HG03097 (cell line): ENCODE measurements around the gene SLC22A23.

Source experiments
- ATAC-seq: cut with Tn5 transposase; IDR thresholded peaks from one replicate; pipeline ENCODE4 v1.9.1; 2021; ENCODE audit not compliant: unreplicated experiment, low FRiP score

SLC22A23 gene

GRCh38 chr6:3480009-3480408 is 23.2 kb upstream of the SLC22A23 start:
- no peak for ATAC-seq

DNA sequence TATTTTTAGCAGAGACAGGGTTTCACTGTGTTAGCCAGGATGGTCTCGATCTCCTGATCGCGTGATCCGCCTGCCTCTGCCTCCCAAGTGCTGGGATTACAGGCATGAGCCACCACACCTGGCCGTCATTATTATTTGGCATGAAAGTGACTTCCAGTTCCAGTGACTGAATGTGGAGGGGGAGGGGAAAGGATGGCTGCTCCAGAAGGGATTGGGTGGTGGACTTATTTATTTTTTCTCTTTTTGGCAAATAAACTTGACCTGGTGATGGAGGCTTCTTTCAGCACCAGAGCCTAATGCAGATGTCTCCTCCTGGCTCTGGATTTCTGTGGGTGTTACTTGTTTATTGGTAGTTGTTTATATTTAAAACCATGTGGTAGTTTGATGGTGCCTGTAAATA is 16.9 kb upstream of the SLC22A23 start:
- ATAC-seq: no peak

GRCh38 chr6:3471711-3472110 is 14.9 kb upstream of the SLC22A23 start:
- no peak for ATAC-seq

GRCh38 chr6:3471286-3471685 is 14.4 kb upstream of the SLC22A23 start:
- ATAC-seq: no peak

GRCh38 chr6:3468585-3468984 is 11.7 kb upstream of the SLC22A23 start:
- no peak for ATAC-seq

GRCh38 chr6:3467996-3468395 is 11.1 kb upstream of the SLC22A23 start:
- no peak for ATAC-seq

DNA sequence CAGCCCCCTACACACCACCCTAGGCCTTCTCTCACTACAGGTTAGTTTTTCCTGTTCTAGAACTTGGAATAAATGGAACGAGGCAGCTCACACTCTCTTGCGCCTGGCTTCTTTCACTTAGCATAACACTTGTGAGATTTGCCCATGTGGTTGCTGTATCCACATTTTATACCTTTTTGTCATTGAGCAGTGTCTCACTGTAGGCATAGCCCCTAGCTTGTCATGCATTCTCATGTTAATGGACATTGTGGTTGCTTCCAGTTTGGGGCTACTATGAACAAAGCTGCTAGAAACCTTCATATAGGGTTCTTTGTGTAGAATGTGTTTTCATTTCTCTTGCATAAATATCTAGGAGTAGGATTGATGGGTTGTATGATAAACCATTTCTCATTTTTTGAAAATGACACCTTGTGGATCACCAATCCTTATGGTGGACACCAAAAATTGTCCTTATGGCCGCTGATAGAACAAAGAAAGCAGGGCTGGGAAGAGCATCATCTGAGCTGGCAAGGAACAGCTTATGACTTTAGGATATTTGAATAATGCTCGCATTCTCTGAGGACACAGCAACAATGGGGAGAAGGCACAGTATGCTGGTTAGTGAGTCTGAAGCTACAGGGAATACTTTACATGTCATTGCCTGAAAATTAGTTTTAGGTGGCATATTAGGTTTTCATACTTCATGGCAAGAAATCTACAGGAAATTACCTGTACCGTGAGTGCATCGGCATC is 9.8 kb upstream of the SLC22A23 start:
- ATAC-seq: no peak

DNA sequence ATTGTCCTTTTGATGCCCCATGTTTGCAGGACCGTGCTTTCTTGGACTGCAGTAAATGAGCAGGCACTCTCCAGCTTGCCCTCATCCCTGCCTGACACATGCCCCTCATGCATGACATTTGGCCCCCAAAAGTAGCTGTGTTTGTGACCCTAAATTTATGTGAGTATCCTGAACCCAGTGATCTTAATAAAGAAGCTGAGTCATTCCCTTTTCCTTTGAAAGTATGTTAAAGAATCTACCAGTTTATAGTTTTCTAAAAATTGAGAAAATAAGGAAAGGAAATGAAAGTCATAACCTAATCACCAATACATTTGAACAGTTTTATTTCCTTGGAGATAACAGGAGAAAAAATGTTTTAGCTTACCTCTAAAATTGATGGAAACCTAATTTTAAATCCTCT is 3.4 kb upstream of the SLC22A23 start:
- no peak for ATAC-seq

DNA sequence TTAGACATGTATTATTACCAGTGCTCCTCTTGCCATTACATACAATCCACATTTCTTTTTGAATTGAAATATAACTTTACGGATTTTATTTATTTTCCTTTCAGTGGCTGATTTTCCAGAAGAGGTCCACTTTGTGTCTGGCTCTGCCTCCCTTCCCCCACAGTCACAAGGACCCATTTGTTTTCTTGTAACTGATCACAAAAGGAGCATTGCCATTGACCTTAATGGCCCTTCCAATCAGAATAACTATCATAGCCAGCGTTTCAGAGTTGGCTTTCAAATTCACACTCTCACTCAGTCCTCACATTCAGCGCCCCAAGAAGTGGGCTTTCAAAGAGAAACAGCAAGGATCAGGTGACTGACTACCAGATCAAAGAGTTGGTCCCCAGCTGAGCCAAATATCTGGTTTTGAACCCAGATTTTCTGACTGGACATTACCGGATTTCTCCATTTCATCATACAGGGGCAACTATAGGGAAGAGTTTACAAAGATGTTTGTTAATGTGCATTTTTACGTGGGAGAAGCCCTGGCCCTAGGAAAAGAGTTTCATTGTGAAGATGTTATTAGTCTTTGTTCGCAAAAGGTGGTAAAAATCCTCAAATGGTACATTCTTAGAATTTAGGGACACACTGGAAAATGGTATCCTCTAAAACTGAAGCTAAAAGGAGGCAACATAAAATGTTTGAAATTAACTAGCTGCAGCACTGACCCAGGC is 2.0 kb upstream of the SLC22A23 start:
- no peak for ATAC-seq

DNA sequence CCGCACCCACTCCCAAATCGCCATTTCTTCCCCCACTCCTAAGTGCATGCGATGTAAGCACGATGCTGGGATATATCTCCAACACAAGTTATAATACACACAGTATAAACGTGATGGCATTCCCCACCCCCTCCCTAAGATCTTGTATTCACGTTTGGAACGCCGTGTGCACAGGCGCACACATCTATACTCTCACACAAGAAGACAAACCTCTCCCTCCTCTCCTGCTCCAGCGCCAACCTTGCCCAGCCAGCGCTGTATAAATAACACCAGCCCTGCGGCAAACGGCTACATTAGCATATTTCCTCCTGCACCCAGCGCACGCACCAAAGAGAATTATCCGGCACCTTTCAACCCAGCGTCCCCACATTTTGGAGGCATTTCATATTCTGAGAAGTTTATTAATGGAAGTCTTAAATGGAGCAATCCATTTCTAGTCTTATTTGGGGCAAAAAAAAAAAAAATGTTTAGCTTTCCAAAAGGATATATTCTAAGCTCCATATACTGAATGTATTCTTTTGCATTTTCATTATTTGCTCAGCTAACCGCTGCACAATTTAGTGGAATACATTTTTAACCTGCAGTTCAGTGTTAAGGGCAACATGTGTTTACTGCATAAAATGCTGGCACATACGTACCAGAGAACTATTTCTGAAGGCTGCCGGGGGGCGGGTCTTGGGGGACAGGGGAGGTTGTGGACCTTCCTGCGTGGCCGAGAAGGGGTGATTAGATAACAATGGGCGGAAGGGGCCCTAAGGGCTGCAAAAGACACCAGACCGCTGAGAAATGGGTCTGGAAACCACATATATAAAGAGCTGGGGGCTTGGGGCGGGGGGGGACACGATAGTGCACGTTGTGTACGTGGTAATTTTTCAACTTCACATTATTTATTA is 1.1 kb upstream of the SLC22A23 start:
- no peak for ATAC-seq

DNA sequence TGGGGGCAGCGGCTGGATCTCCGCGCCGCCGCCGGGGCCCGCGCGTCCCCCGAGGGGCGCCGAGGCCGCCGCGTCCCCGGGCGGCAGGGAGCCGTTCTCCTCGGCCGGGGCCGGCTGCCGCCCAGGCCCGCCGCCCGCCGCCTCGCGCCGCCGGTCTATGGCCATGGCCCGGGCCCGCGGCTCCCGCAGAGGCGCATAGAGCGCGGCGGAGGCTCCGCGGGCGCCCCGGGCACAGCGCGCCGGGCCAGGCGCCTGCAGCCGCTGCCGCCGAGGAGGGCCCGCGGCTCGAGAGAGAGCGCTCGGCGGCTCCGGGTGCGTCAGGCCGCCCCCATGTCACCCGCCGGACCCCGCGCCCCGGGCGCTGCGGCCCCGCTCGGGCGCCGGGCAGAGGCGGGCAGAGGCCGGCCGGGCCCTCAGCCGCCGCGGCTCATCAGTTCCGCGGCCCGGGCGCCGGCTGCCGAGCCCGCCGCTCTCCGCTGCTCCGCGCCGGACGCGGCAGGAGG is 404 bp downstream of the SLC22A23 start:
- no peak for ATAC-seq

DNA sequence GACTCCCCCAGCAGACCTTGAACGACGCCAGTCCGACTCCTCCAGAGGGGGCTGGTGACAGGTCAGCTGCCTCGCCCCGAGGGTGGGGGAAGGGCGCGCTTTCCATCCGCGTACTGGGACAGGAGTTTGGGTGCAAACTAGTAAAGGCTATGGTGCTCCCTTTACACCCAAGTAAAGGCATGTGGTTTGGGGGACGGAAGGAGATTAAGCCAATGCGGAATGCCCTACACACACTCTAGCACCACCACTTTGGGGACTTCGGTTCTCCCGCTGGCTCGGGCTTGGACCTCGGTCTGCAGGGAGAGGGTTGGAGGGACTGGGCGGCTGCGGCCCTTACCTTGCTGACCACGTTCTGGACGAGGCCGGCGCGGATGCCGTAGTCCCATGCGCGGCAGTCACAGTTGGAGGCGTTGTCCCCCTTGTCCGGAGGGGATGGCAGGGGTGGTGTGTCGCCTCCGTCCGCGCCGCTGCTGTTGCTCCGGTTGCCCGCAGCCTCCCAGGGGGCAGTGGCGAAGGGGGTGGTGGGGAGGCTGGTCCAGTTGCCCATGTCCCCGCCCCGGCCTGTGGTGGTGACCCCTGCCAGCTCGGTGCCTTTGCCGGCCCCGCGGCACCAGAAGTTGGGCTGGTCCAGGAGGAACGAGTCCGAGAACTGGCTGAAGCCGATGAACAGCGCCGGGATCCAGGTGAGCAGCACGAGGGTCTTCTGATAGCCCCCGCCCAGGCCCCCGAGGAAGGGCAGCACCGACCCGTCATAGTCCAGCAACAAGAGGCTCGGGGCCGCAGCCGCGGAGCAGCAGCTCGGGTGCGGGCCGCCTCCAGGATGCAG is 1.1 kb downstream of the SLC22A23 start:
- ATAC-seq: no peak

DNA sequence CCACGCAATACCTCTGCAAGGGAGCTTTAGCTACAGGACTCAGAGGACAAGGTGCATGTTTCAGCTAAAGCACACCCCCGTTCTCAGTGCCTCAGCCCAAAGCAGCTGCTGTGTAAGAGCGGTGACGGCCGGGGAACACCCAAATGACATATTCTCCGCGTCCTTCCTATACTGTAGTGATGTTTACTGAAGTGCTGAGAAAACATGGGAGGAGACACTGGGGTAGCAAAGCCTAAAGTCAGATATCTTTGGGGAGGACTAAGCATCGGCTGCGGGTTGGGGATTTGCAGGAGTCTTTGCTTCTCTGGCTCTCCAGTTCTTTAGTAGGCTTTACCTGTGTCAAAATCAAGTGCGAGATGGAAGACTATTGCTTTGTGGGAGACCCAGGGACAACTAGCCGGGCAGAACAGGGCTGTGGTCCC is 1.7 kb downstream of the SLC22A23 start:
- no peak for ATAC-seq

- no peak for ATAC-seq
Observed at GRCh38 chr6:3454273-3455010, 2.4 kb downstream of the SLC22A23 start.

DNA sequence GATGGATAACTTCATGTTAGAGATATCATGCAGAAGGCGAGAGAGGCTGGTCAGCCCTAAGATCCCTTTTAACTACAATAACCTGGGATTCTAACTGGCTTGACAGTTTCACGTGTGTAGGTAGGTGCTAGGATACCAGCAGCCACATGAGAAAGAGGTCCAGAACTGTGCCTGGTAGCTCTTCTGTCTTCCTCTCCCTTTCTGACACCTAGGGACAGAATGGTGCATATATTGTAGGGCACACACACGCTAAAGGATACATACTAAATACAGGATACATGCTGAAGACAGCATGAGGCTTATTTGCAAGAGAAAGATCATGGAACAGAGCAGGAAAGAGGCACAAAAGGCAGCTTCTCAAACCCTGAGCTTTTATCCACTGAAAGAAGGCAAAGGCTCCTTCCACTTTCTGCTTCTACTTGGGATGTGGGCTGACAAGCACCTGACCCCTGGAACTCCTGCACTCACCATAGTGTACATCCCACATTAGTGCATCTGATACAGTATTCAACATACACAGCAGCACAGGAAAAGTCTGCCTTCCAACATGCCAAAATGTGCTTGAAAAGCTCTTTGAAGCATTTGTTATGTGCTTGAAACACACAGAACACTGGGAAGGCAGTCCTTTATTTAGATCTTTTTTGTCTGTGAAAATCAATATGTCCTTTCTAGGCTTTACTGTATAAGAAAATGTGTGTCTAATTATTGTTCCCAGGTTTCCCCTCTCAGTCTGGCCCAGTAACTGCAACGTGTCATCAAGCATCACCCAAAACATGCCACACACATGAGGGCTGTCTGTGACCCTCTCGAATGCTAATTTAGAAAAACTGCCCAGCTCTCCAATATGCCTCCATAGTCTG is 3.2 kb downstream of the SLC22A23 start:
- ATAC-seq: no peak

GRCh38 chr6:3451498-3451897 is 5.4 kb downstream of the SLC22A23 start:
- ATAC-seq: no peak

GRCh38 chr6:3450888-3451287 is 6.0 kb downstream of the SLC22A23 start:
- ATAC-seq: no peak

DNA sequence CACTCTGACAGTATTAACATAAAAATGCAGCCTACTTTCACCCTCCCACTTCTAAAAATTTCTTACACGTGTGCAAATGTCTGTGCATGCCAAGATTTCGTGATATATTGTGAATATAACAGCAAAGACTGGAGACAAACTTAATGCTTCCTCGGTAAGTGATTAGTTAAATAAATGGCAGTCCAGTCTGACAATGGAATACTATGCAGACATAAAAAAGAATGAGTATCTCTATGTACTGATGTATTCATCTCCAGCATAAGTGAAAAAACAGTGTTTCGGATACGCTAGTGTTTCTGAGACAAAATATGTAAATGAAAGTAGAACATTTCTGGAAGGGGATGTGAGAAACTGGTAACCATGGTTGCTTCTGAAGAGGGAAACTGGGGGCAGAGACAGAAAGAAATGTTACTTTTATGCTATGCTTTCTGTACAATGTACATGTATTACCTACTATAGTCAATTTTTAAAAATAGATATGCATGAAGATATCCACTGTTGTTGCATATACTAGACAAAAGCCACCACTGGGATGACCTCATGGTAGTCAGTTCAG is 7.0 kb downstream of the SLC22A23 start:
- no peak for ATAC-seq
